ENCODE results near the gene CTNNAL1. TPM values are rescaled to one million over a fixed set of nuclear protein-coding genes. Genes with fewer than 3 reads are reported as not detected.

The CTNNAL1 gene
- total and polyA plus RNA-seq, 2 of the 8 experiments (the other 6 are each of a cell fraction or from before 2014, with no cell fraction given) = 23.2 to 66.1 TPM

- TF ChIP-seq SP4 (IDR thresholded peaks at IDR 0.05; ENCODE audit: low read length) (no peak), CBX8 (IDR thresholded peaks at IDR 0.05; ENCODE audit: borderline replicate concordance, low read depth, low read length) (no peak), SUZ12 (IDR thresholded peaks at IDR 0.05; ENCODE audit: low read length) (no peak), GTF2F1 (IDR thresholded peaks at IDR 0.05; ENCODE audit: borderline replicate concordance, low read depth, low read length) (no peak), EZH2 (IDR thresholded peaks at IDR 0.05; ENCODE audit: low read depth, low read length, severe bottlenecking) (no peak)
- TF ChIP-seq, protein P1, sequence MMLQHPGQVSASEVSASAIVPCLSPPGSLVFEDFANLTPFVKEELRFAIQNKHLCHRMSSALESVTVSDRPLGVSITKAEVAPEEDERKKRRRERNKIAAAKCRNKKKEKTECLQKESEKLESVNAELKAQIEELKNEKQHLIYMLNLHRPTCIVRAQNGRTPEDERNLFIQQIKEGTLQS (IDR thresholded peaks at IDR 0.05; ENCODE audit: insufficient read depth, low read depth, low read length) = no peak
Measured at GRCh38 chr9:108967916-108968315, 45.4 kb downstream of the CTNNAL1 start (continued).
